ENCODE results near the gene CTSO. TPM values are rescaled to one million over a fixed set of nuclear protein-coding genes. Genes with fewer than 3 reads are reported as not detected.
A peak's percentile ranks its signal among the peaks of the same experiment; 100 is the strongest.

Gene CTSO
- total and polyA plus RNA-seq, 2 experiments from 2014 or later, result 16.4 to 28.2 TPM

DNA sequence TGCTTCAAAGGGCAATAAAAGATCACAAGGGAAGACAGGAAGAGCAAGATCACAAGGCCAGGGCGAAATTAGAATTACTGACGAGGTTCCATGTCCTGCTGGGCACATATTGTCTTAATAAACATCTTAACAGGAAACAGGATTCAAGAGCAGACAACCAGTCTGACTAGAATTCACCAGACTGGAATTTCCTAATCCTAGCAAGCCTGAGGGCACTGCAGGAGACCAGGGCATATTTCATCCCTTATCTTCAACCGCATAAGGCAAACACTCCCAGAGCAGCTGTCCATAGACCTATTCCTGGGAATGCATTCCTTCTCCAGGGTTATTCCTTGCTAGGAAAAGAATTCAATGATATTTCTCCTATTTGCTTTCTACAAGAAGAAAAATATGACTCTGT, 62.6 kb downstream of the CTSO start:
- H3K27me3 ChIP-seq, result no peaks in the 10 kb centered on the region
- no peak overlapping the region for H2AFZ ChIP-seq
- H3K4me3 ChIP-seq, result no peak overlapping the region
- no peak overlapping the region for H3K4me2 ChIP-seq
- H3K4me1 ChIP-seq (ENCODE audit: insufficient read depth), result peaks cover 12% of the 10 kb centered on the region
- no peaks in the 10 kb centered on the region for H3K36me3 ChIP-seq (replicated peaks; ENCODE audit: insufficient read depth, low read depth)
- H3K9me2 ChIP-seq (replicated peaks; ENCODE audit: insufficient read depth), result no peaks in the 10 kb centered on the region
- DNase-seq (ENCODE audit: low spot score), result no peak
- H3K79me2 ChIP-seq, result no peaks in the 10 kb centered on the region
- 60% methylated on average over 3 of the region's 3 CpGs for WGBS (ENCODE audit: low lambda C conversion rate, missing lambda C conversion rate)
- no peak overlapping the region for H3K27ac ChIP-seq
- H3K9me3 ChIP-seq (ENCODE audit: low read depth), result peaks cover 7% of the 10 kb centered on the region
- no peaks in the 10 kb centered on the region for H4K20me1 ChIP-seq (ENCODE audit: insufficient read depth, poor library complexity, severe bottlenecking)
- TF ChIP-seq EZH2phosphoT487 (IDR thresholded peaks at IDR 0.05; ENCODE audit: low read depth, severe bottlenecking, unreplicated experiment), result no peak
- TF ChIP-seq, protein P1, sequence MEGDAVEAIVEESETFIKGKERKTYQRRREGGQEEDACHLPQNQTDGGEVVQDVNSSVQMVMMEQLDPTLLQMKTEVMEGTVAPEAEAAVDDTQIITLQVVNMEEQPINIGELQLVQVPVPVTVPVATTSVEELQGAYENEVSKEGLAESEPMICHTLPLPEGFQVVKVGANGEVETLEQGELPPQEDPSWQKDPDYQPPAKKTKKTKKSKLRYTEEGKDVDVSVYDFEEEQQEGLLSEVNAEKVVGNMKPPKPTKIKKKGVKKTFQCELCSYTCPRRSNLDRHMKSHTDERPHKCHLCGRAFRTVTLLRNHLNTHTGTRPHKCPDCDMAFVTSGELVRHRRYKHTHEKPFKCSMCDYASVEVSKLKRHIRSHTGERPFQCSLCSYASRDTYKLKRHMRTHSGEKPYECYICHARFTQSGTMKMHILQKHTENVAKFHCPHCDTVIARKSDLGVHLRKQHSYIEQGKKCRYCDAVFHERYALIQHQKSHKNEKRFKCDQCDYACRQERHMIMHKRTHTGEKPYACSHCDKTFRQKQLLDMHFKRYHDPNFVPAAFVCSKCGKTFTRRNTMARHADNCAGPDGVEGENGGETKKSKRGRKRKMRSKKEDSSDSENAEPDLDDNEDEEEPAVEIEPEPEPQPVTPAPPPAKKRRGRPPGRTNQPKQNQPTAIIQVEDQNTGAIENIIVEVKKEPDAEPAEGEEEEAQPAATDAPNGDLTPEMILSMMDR (IDR thresholded peaks at IDR 0.05; ENCODE audit: poor library complexity), result no peak
- no peak for TF ChIP-seq EZH2 (IDR thresholded peaks at IDR 0.05; ENCODE audit: borderline replicate concordance)

DNA sequence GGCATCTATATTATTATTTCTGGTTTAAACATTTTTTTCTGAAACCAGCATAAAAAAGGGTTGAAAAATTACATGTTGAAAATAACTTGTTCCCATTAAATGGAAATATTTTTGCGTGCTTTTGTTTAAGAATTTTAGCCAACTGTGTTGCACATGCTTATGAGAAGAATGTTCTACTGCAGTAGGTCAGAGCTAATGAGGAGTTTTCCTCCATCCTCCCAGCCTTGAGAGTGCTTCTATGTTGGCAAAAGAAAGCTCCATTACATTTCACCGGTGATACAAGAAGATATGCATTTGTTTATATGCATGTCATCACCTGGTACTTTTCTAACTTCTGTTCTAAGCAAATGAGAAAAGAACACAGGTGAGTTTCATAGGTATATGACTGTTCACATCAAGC, 63.7 kb downstream of the CTSO start:
- no peak for DNase-seq (ENCODE audit: low spot score)
- H3K36me3 ChIP-seq (replicated peaks; ENCODE audit: insufficient read depth, low read depth), result no peaks in the 10 kb centered on the region
- H3K4me2 ChIP-seq, result no peak overlapping the region
- H3K27me3 ChIP-seq, result no peaks in the 10 kb centered on the region
- no peaks in the 10 kb centered on the region for H4K20me1 ChIP-seq (ENCODE audit: insufficient read depth, poor library complexity, severe bottlenecking)
- TF ChIP-seq EZH2 (IDR thresholded peaks at IDR 0.05; ENCODE audit: borderline replicate concordance) (no peak), EZH2phosphoT487 (IDR thresholded peaks at IDR 0.05; ENCODE audit: low read depth, severe bottlenecking, unreplicated experiment) (no peak)
- TF ChIP-seq, protein P1 (IDR thresholded peaks at IDR 0.05; ENCODE audit: poor library complexity), result no peak
- H3K9me2 ChIP-seq (replicated peaks; ENCODE audit: insufficient read depth), result no peaks in the 10 kb centered on the region
- H3K79me2 ChIP-seq, result no peaks in the 10 kb centered on the region
- no peak overlapping the region for H2AFZ ChIP-seq
- H3K9me3 ChIP-seq (ENCODE audit: low read depth), result peaks cover 7% of the 10 kb centered on the region
- H3K4me1 ChIP-seq (ENCODE audit: insufficient read depth), result peaks cover 12% of the 10 kb centered on the region
- no peak overlapping the region for H3K27ac ChIP-seq
- WGBS (ENCODE audit: low lambda C conversion rate, missing lambda C conversion rate), result 97% methylated on average over 2 of the region's 2 CpGs
- no peak overlapping the region for H3K4me3 ChIP-seq

DNA sequence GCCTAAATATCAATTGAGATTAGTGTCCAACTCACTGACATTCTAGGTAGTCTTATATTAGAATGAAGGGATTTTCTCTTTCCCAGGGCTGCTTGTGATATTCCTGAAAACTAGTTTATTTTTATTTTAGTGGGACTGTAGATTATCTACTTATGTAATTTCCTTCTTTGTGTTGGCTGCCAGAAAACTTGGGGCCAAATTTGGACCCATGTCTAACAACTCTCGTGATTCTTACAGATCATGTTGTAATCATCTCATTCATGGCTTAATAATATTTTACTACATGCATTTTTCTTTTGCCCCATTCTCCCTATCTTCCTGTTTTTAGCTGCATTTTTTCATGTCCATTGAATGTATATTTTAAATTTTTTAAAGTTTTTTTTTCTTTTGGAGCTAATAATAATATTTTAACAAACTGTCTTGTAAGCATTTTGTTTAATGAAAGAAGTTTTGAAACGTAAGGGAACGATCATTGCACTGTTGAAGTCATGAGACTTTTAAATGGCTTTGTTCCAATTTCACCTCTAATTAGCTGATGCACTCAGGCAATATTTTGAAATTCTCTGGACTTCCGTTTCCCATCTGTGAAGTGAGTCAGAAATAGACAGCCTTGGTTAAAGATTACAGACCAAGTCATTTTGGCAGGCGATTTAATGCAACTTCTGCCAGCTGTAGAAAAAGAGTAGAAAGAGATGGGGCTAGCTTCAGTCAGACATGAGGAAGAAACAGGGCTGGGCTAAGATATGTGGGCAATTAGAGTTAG, 64.5 kb downstream of the CTSO start:
- H3K4me2 ChIP-seq, result peak overlapping the region; percentile 7
- no peaks in the 10 kb centered on the region for H4K20me1 ChIP-seq (ENCODE audit: insufficient read depth, poor library complexity, severe bottlenecking)
- DNase-seq (ENCODE audit: low spot score), result peak; percentile 50
- 36% methylated on average over 5 of the region's 5 CpGs for WGBS (ENCODE audit: low lambda C conversion rate, missing lambda C conversion rate)
- no peak overlapping the region for H3K4me3 ChIP-seq
- H3K27me3 ChIP-seq, result no peaks in the 10 kb centered on the region
- no peaks in the 10 kb centered on the region for H3K36me3 ChIP-seq (replicated peaks; ENCODE audit: insufficient read depth, low read depth)
- H2AFZ ChIP-seq, result no peak overlapping the region
- peak overlapping the region; percentile 56 for H3K27ac ChIP-seq
- H3K79me2 ChIP-seq, result no peaks in the 10 kb centered on the region
- H3K9me3 ChIP-seq (ENCODE audit: low read depth), result peaks cover 7% of the 10 kb centered on the region
- H3K4me1 ChIP-seq (ENCODE audit: insufficient read depth), result peaks cover 12% of the 10 kb centered on the region
- no peak for TF ChIP-seq EZH2 (IDR thresholded peaks at IDR 0.05; ENCODE audit: borderline replicate concordance)
- TF ChIP-seq EZH2phosphoT487 (IDR thresholded peaks at IDR 0.05; ENCODE audit: low read depth, severe bottlenecking, unreplicated experiment), result no peak
- TF ChIP-seq, protein P1 (IDR thresholded peaks at IDR 0.05; ENCODE audit: poor library complexity), result no peak
- no peaks in the 10 kb centered on the region for H3K9me2 ChIP-seq (replicated peaks; ENCODE audit: insufficient read depth)

Measured in hepatocyte (in vitro differentiated cells).